Stimulated activated CD4-positive, alpha-beta T cell treated with anti-CD3 and anti-CD28 coated beads, TNF-alpha, amount 100 ng/mL, for 48 hours (primary cell): Measurements from ENCODE around the gene C11orf58.

ENCODE experiments used
- DNase-seq, 3 donors: peaks; one replicate each; pipeline ENCODE4 v3.0.0-alpha.2; 2020; ENCODE audit warnings: low read depth in 3 of 3

Gene C11orf58

GRCh38 chr11:16804104-16804947 lies 65.9 kb downstream of the C11orf58 start:
- DNase-seq = no peak

DNA sequence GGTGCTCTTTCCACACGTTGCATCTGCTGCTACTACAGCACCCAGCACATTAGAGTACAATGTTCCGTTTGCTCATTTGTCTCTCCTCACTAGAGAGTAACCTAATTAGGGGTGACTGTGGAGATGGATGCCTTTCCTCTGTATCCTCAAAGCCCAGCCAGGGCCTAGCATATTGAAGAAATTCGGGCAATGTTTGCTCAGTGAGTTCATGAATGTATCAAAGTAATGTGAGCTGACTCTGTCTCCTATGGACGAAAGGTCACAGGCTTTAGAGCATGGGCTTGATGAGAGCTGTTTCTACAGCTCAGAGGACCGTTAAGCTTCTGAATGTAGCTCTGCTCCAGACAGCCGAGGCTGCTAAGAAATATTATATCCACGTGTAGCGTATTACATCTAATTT lies 67.5 kb downstream of the C11orf58 start:
- no peak for DNase-seq

DNA sequence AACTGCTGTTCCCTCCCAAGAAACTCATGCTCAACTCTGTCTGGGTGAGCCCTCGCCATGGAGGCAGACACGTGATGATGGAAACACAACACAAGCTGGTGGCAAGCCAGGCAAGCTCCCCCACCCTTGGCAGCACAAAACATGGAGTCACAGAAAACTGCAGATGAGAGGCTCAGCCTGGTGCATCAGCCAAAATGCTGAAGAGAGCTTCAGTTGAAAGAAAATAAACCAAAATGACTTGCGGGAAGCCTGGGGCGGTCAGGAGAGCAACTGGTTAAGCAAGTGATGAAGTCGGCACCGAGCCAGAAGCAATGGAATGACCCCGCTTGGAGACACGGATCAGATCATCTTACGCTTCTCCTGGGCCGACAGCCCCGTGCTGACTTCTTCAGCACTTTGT lies 68.3 kb downstream of the C11orf58 start:
- DNase-seq = no peak

- no peak for DNase-seq
These were observed 68.9 kb downstream of the C11orf58 start for GRCh38 chr11:16807306-16807705.
